Astrocyte of the cerebellum (primary cell): Measurements from ENCODE around the gene PTGIR.
A peak's percentile ranks its signal among the peaks of the same experiment; 100 is the strongest.

Source experiments
- DNase-seq: peaks from one replicate; pipeline ENCODE4 v3.0.0-alpha.2; 2011; ENCODE audit warnings: low read depth
- H3K4me3 ChIP-seq: 2 replicates; pipeline ENCODE4 v1.5.1; 2011; ENCODE audit warnings: mild to moderate bottlenecking, low read depth, low read length, moderate library complexity
- CTCF ChIP-seq: IDR thresholded peaks from 2 replicates; pipeline ENCODE4 v1.5.1; 2012; ENCODE audit warnings: low read length, low read depth, moderate library complexity, mild to moderate bottlenecking; ENCODE audit errors: missing control alignments
- in situ Hi-C: cut with HindIII; loops from 2 replicates; pipeline ENCODE4 v1.10.0; 2017; ENCODE audit warnings: low sequenced_read_pairs

PTGIR gene

GRCh38 chr19:46639358-46640182, 14.7 kb upstream of the PTGIR start:
- in situ Hi-C loops, result no loop called here
- DNase-seq, result no peak
- H3K4me3 ChIP-seq, result peak overlapping the region; percentile 45
- TF ChIP-seq CTCF, result no peak

GRCh38 chr19:46637224-46637623, 12.3 kb upstream of the PTGIR start:
- in situ Hi-C loops, result no loop called here
- DNase-seq, result no peak
- no peak overlapping the region for H3K4me3 ChIP-seq

GRCh38 chr19:46635920-46636761, 11.3 kb upstream of the PTGIR start, which contains the start of gene GNG8:
Gene GNG8, minus strand, starts transcription at chr19:46636202. Its CDS starts 1,520 bp downstream, at chr19:46634682.
- in situ Hi-C loops, result no loop called here
- no peak within 1 kb of the TSS for H3K4me3 ChIP-seq
- no peak for TF ChIP-seq CTCF
- DNase-seq, result no peak

More at GRCh38 chr19:46637224-46637623, 12.3 kb upstream of the PTGIR start:
- TF ChIP-seq CTCF, result no peak

- TF ChIP-seq CTCF, result no peak
- H3K4me3 ChIP-seq, result peak overlapping the region; percentile 24
- no peak for DNase-seq
- in situ Hi-C loops, result no loop called here
Observed at GRCh38 chr19:46634656-46635218, 9.8 kb upstream of the PTGIR start.

GRCh38 chr19:46634045-46634655, 9.3 kb upstream of the PTGIR start:
- in situ Hi-C loops, result no loop called here
- peak overlapping the region; percentile 33 for H3K4me3 ChIP-seq
- no peak for TF ChIP-seq CTCF
- peak; percentile 47 for DNase-seq

- no peak for DNase-seq
- in situ Hi-C loops, result no loop called here
- no peak overlapping the region for H3K4me3 ChIP-seq
- no peak for TF ChIP-seq CTCF
Observed at GRCh38 chr19:46633130-46633529, 8.2 kb upstream of the PTGIR start.
